Caco-2 (cell line): ENCODE measurements around the gene SLC38A11. TPM values are rescaled to one million over a fixed set of nuclear protein-coding genes. Genes with fewer than 3 reads are reported as not detected.
"Not testable (repeated sequence)": the region's sequence is repeated elsewhere in the genome, so short reads cannot be mapped to it uniquely, and the experiment has no call there.

ENCODE experiments used
- BruUV-seq: library from RNA; stranded (reverse); fragments of 400-500 nt; replicated peaks from 2 replicates; lab custom pipeline; 2021; lab: Mats Ljungman, UMichigan
- CTCF ChIA-PET: fragments of 300-600 bp; sonication (Branson Sonifier 250); formaldehyde crosslinking; loops from one replicate; lab custom pipeline; 2022; ENCODE audit warnings: antibody characterized with exemption; lab: Charles Lee
- POLR2A ChIA-PET: fragments of 300-600 bp; sonication (Branson Sonifier 250); formaldehyde crosslinking; loops from one replicate; lab custom pipeline; 2022; ENCODE audit warnings: antibody characterized with exemption; lab: Charles Lee
- DNase-seq, 2 experiments: peaks; one replicate each; pipeline versions ENCODE4 v3.0.0 to v3.0.0-alpha.2; 2020 to 2022
- H3K27me3 ChIP-seq: replicated peaks from 2 replicates; pipeline ENCODE4 v1.6.0; 2011; ENCODE audit warnings: low read length; ENCODE audit not compliant: control insufficient read depth, insufficient read depth
- H3K36me3 ChIP-seq: 2 replicates; pipeline ENCODE4 v1.5.1; 2011; ENCODE audit warnings: low read length; ENCODE audit not compliant: control insufficient read depth, insufficient read depth
- H3K4me1 ChIP-seq: fragments of 250-450 bp; sonication (Bioruptor Pico); 2 replicates; pipeline ENCODE4 v1.5.1; 2020; ENCODE audit warnings: mild to moderate bottlenecking
- H3K4me3 ChIP-seq: 2 replicates; pipeline ENCODE4 v1.5.1; 2011; ENCODE audit warnings: low read depth, mild to moderate bottlenecking, control low read depth, low read length
- H3K9me3 ChIP-seq: fragments of 250-450 bp; sonication (Bioruptor Pico); 2 replicates; pipeline ENCODE4 v1.5.1; 2020; ENCODE audit warnings: mild to moderate bottlenecking, moderate library complexity
- H3K27ac Mint-ChIP-seq: one replicate; pipeline ENCODE4 v1.8.0; 2022; ENCODE audit warnings: mixed read lengths; ENCODE audit not compliant: unreplicated experiment
- H3K27me3 Mint-ChIP-seq: one replicate; pipeline ENCODE4 v1.8.0; 2022; ENCODE audit warnings: mixed read lengths; ENCODE audit not compliant: insufficient read depth, unreplicated experiment
- H3K36me3 Mint-ChIP-seq: one replicate; pipeline ENCODE4 v1.8.0; 2022; ENCODE audit warnings: mild to moderate bottlenecking, mixed read lengths; ENCODE audit not compliant: insufficient read depth, unreplicated experiment
- H3K4me1 Mint-ChIP-seq: one replicate; pipeline ENCODE4 v1.8.0; 2022; ENCODE audit warnings: low read depth, mixed read lengths; ENCODE audit not compliant: unreplicated experiment
- H3K4me3 Mint-ChIP-seq: one replicate; pipeline ENCODE4 v1.8.0; 2022; ENCODE audit warnings: mild to moderate bottlenecking, moderate library complexity, mixed read lengths; ENCODE audit not compliant: unreplicated experiment
- H3K9me3 Mint-ChIP-seq: one replicate; pipeline ENCODE4 v1.8.0; 2022; ENCODE audit warnings: mixed read lengths; ENCODE audit not compliant: unreplicated experiment
- CTCF ChIP-seq, 2 experiments: fragments of 200-600 bp in 1 of 2; IDR thresholded peaks; 1 replicate in 1 of 2; 2 replicates in 1 of 2; pipeline versions ENCODE4 v1.5.1 to v1.8.0; 2011 to 2022; ENCODE audit warnings: antibody characterized with exemption in 1 of 2, control low read depth in 1 of 2, inconsistent platforms in 1 of 2, low read depth in 1 of 2, low read length in 1 of 2, mild to moderate bottlenecking in 1 of 2, moderate library complexity in 1 of 2; ENCODE audit not compliant: insufficient read depth in 1 of 2, severe bottlenecking in 1 of 2, unreplicated experiment in 1 of 2
- intact Hi-C: fragments of 100-400 bp; cut with micrococcal nuclease; formaldehyde crosslinking; loops from one replicate; pipeline ENCODE4 v1.10.0; 2022; ENCODE audit not compliant: unreplicated experiment
- total RNA-seq: library from RNA; stranded (reverse); gene quantifications from 2 replicates; pipeline ENCODE4 v1.2.3, GENCODE V29; 2022

Gene SLC38A11
- total RNA-seq, 1 experiment from 2014 or later = 1.6 TPM

- POLR2A ChIA-PET = no interaction called here
- H3K36me3 ChIP-seq = no peaks in the 10 kb centered on the region
Observed at GRCh38 chr2:164867779-164868397, 87.4 kb downstream of the SLC38A11 start.

GRCh38 chr2:164866381-164866780 is 88.9 kb downstream of the SLC38A11 start:
- POLR2A ChIA-PET, H3K9me3 ChIP-seq, H3K9me3 Mint-ChIP-seq, H3K27ac Mint-ChIP-seq, H3K4me1 Mint-ChIP-seq, H3K36me3 ChIP-seq, H3K27me3 Mint-ChIP-seq, H3K27me3 ChIP-seq, H3K36me3 Mint-ChIP-seq, DNase-seq, intact Hi-C loops, H3K4me3 ChIP-seq, H3K4me3 Mint-ChIP-seq, H3K4me1 ChIP-seq, BruUV-seq: not testable (repeated sequence)
- CTCF ChIA-PET = interaction anchor here (0.6 kb wide), 1 partner anchor 376 kb away, joined by 8 read pairs; no protein-coding TSS in a partner anchor

More at GRCh38 chr2:164867779-164868397, 87.4 kb downstream of the SLC38A11 start:
- Mint-ChIP-seq H3K9me3 (peaks cover 9% of the 10 kb centered on the region), H3K4me3 (no peak overlapping the region), H3K27ac (no peak overlapping the region), H3K4me1 (no peaks in the 10 kb centered on the region), H3K36me3 (no peaks in the 10 kb centered on the region), H3K27me3 (no peaks in the 10 kb centered on the region)
- CTCF ChIA-PET = no interaction called here
- Histone ChIP-seq H3K4me1 (no peaks in the 10 kb centered on the region), H3K4me3 (no peak overlapping the region), H3K27me3 (no peaks in the 10 kb centered on the region; the same call in 1 of the 2 replicates), H3K9me3 (no peaks in the 10 kb centered on the region)
- no TSS peak for BruUV-seq
- no peak for TF ChIP-seq CTCF (IDR thresholded peaks at IDR 0.05; ENCODE audit: insufficient read depth in 1 of 2, low read depth in 1 of 2, low read length in 1 of 2, severe bottlenecking in 1 of 2, unreplicated experiment in 1 of 2)
- intact Hi-C loops = no loop called here
- no peak for DNase-seq

GRCh38 chr2:164860694-164861042 is 94.7 kb downstream of the SLC38A11 start:
- BruUV-seq = no TSS peak
- POLR2A ChIA-PET = no interaction called here
- no peak for DNase-seq
- Mint-ChIP-seq H3K36me3 (no peaks in the 10 kb centered on the region), H3K4me3 (no peak overlapping the region), H3K27me3 (no peaks in the 10 kb centered on the region), H3K4me1 (no peaks in the 10 kb centered on the region), H3K9me3 (peaks cover 9% of the 10 kb centered on the region), H3K27ac (no peak overlapping the region)
- CTCF ChIA-PET = no interaction called here
- H3K9me3 ChIP-seq = no peaks in the 10 kb centered on the region
- H3K36me3 ChIP-seq = no peaks in the 10 kb centered on the region
- intact Hi-C loops = no loop called here
- H3K4me1 ChIP-seq = no peaks in the 10 kb centered on the region
- no peak for TF ChIP-seq CTCF (IDR thresholded peaks at IDR 0.05; ENCODE audit: insufficient read depth in 1 of 2, low read depth in 1 of 2, low read length in 1 of 2, severe bottlenecking in 1 of 2, unreplicated experiment in 1 of 2)
- no peaks in the 10 kb centered on the region for H3K27me3 ChIP-seq
- H3K4me3 ChIP-seq = no peak overlapping the region

GRCh38 chr2:164859906-164860693 is 95.2 kb downstream of the SLC38A11 start:
- POLR2A ChIA-PET, H3K36me3 ChIP-seq, H3K36me3 Mint-ChIP-seq, H3K4me3 Mint-ChIP-seq, H3K4me3 ChIP-seq, H3K27me3 Mint-ChIP-seq, intact Hi-C loops, BruUV-seq, DNase-seq, H3K4me1 ChIP-seq, H3K9me3 Mint-ChIP-seq, CTCF ChIA-PET, H3K9me3 ChIP-seq, H3K27me3 ChIP-seq, H3K4me1 Mint-ChIP-seq, H3K27ac Mint-ChIP-seq: not testable (repeated sequence)
